Urinary bladder (tissue), 4 donors: ENCODE results near the gene ADGRD1. TPM values are rescaled to one million over a fixed set of nuclear protein-coding genes. Genes with fewer than 3 reads are reported as not detected.
"Not testable (repeated sequence)": the region's sequence is repeated elsewhere in the genome, so short reads cannot be mapped to it uniquely, and the experiment has no call there.

Source experiments
- DNase-seq: peaks from one replicate; pipeline ENCODE4 v3.0.0-alpha.2; 2015; ENCODE audit errors: extremely low spot score
- H3K27ac ChIP-seq: one replicate; pipeline ENCODE4 v1.5.1; 2013; ENCODE audit warnings: low read depth, mild to moderate bottlenecking, moderate library complexity
- H3K36me3 ChIP-seq: one replicate; pipeline ENCODE4 v1.6.1; 2013; ENCODE audit warnings: mild to moderate bottlenecking, moderate library complexity; ENCODE audit not compliant: insufficient read depth
- H3K4me1 ChIP-seq: one replicate; pipeline ENCODE4 v1.6.1; 2013; ENCODE audit warnings: mild to moderate bottlenecking, moderate library complexity; ENCODE audit not compliant: insufficient read depth
- H3K4me3 ChIP-seq: one replicate; pipeline ENCODE4 v1.5.1; 2013; ENCODE audit warnings: low read depth, low read length
- WGBS: extraction: QIAGEN DNeasy Blood & Tissue Kit; methylation state at CpG from one replicate; pipeline ENCODE4 v1.1.7; 2013; 5-methylcytosine and 5-hydroxymethylcytosine counted together
- polyA plus RNA-seq: library from polyadenylated mRNA; stranded (reverse); fragments of 200-250 nt; gene quantifications from one replicate; pipeline ENCODE4 v1.2.3, GENCODE V29; 2013
- total RNA-seq: library from RNA; depleted of rRNA; stranded (reverse); fragments of >200 nt; gene quantifications from one replicate; pipeline ENCODE4 v1.2.3, GENCODE V29; 2014
- donor health status: healthy with polysubstance abuse.
- donor health status: healthy.

Gene ADGRD1
- total and polyA plus RNA-seq, 2 donors: 60.1 to 62.3 TPM

DNA sequence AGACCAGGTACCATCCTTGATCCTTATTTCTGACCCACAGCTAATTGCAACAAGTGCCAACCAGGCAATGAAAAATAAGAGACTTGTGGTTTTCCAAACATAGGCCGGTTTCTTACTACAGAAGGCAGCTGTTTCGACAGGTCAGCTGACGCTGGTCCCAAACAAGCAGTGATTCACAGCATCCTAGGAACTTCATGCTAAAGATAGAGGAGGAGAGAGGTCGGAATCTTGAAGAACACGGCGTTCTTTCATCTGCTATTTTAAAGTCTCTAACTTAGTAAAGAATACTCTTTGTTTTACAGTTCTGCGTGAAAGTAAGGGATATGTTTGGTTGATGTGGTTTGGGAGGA is 28.1 kb upstream of the ADGRD1 start:
- WGBS: 26% methylated on average over 7 of the region's 7 CpGs
- Histone ChIP-seq H3K36me3 (no peaks in the 10 kb centered on the region), H3K4me1 (no peaks in the 10 kb centered on the region), H3K27ac (no peak overlapping the region), H3K4me3 (no peak overlapping the region)
- no peak for DNase-seq

DNA sequence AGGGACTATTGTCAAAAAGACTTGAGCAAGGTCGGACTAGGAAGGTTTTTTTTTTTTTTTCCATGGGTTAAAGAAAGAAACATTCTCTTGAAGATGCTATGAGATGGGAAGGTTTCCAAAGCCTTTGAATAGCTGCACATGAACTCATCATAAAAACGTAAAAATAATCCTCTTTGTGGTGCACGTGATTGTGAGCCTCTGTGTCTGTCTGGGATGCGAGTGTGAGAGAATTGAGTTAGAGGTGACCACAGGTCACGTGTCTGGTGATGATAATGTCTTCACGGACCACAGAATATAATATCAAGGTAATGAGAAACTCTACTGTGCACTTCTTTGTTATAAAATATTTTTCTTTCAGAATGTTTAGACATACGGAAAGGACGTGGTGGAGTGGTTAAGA is 24.3 kb upstream of the ADGRD1 start:
- Histone ChIP-seq H3K4me3 (no peak overlapping the region), H3K4me1 (no peaks in the 10 kb centered on the region), H3K27ac (no peak overlapping the region), H3K36me3 (no peaks in the 10 kb centered on the region)
- WGBS: 42% methylated on average over 8 of the region's 8 CpGs
- DNase-seq: no peak

DNA sequence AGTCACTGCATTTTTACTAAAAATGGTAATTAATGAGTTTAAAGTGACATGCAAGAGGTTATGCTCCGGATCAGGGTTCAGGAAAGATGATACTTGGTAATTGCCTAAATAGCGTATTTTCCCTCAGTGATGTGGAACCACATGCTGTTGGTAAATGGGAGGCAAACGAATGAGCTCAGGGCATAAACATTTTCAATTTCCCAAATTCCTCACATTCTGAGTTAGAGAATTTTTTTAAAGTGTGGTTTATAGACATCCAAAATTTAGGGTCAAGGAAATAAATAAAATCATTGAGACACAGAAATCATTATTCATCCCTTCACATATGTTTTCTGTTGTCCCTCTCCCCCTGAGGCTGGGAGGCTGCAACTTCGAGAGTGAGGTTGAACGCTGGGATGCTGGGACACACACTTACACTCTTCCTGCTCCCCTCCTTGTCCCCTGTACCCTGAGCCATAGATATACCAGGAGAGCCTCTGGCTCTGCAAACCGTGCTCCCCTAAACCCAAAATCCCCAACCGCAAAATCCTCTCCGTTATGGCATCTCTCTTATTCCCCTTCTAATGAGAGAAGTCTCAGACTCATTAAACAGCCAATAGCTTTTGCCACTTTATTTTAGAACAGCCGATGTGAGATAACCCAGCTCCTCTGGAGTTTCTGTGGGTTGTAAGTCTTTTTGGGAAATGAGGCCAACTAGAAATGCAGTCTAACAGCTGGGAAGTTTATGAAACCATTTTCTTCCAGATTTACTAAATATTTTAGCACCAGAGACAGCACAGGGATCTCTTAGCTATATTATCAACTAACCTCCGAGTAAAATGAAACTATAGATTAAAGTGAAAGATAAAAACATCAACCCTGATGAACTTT is 21.4 kb upstream of the ADGRD1 start:
- H3K36me3 ChIP-seq: no peaks in the 10 kb centered on the region
- DNase-seq: no peak
- H3K27ac ChIP-seq: no peak overlapping the region
- WGBS: 55% methylated on average over 10 of the region's 10 CpGs
- H3K4me1 ChIP-seq: no peaks in the 10 kb centered on the region
- H3K4me3 ChIP-seq: no peak overlapping the region

DNA sequence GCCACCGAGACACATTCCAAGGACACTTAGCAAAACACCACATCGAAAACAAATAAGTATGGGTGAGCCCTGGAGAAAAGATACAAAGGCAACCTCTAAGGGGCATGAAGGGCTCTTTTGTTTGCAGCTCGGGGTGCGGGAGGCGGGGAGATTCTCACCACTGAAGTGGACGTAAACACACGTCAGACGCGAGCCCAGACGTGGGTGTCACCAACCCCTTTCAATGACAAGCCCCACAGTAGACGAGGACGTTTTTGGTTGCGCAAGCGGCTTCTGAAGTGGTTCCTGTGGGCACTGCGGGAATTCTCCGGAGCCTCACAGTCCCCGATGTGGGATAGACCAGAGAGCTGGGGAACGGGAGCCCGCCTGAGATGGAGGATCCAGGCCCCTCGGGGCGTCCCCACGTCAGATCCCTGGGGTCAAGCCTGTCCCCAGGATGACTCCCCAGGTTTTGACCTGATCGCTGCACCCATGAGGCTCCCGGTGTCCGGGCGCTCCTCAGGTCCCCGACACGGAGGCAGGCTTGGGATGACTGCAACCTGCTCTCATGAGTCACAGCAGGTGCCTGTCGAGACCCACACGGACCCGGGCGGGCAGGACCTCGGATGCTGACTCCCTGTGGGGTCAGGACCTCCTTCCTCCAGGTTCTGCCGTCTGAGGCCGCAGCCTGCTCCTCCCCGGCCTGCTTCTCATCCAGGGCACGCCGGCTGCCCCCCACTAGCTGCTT is 20.3 kb upstream of the ADGRD1 start:
- no peaks in the 10 kb centered on the region for H3K4me1 ChIP-seq
- H3K36me3 ChIP-seq: no peaks in the 10 kb centered on the region
- H3K4me3 ChIP-seq: no peak overlapping the region
- no peak for DNase-seq
- WGBS: 86% methylated on average over 38 of the region's 38 CpGs
- H3K27ac ChIP-seq: no peak overlapping the region

DNA sequence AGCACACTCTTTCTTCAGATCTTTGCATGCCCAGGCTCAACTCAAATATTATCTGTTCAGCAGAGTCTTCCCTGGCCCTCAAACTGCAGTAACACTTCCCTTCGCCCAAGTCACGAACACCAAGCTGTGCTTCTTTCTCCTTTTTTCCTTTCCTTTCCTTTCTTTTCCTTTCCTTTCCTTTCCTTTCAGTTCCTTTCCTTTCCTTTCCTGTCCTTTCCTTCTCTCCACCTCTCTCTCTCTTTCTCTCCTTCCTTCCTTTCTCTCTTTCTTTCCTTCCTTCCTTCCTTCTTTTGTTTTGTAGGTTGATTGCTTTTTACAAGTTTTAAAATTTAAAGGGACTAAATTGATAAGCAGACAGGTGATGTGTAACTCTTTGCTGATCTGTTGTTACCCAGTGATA is 19.0 kb upstream of the ADGRD1 start:
- WGBS: 93% methylated on average over 2 of the region's 2 CpGs
- DNase-seq: no peak
- no peaks in the 10 kb centered on the region for H3K36me3 ChIP-seq
- no peaks in the 10 kb centered on the region for H3K4me1 ChIP-seq
- no peak overlapping the region for H3K4me3 ChIP-seq
- H3K27ac ChIP-seq: no peak overlapping the region

DNA sequence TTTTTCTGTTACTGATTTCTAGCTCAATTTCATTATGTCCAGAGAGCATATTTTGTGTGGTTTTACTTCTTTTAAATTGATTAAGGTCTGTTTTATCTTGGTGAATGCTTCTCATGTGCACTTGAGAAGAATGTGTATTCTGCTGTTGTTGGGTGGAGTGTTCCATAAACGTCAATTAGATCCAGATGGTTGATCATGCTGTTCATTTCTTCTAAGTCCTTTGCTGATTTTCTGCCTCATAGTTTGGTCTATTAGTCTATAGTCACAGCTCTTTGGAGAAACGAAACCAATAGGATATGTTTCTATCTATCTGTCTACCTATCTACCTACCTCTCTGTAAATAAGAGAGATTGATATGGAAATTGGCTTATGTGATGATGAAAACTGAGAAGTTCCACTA is 17.1 kb upstream of the ADGRD1 start:
- no peaks in the 10 kb centered on the region for H3K4me1 ChIP-seq
- WGBS: 75% methylated on average over 2 of the region's 2 CpGs
- H3K36me3 ChIP-seq: no peaks in the 10 kb centered on the region
- no peak overlapping the region for H3K27ac ChIP-seq
- no peak overlapping the region for H3K4me3 ChIP-seq
- DNase-seq: no peak

DNA sequence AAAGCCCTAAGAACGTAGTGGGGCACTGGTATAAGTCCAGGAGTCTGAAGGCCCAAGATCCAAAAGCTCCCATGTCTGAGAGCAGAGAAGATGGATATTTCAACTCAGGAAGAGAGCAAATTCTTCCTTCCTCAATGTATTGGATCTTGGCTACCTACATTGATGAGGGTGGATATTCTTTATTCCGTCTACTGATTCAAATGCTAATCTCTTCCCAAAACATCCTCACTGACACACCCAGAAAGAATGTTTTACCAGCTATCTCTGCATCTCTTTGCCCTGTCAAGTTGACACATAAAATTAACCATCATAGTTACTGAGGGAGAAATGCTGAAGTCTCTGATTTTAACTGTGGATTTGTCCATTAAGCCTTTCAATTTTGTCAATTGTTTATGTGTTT is 16.6 kb upstream of the ADGRD1 start:
- DNase-seq: no peak
- WGBS: 88% methylated on average over 2 of the region's 2 CpGs
- no peak overlapping the region for H3K4me3 ChIP-seq
- peaks cover under 1% of the 10 kb centered on the region for H3K4me1 ChIP-seq
- H3K27ac ChIP-seq: no peak overlapping the region
- no peaks in the 10 kb centered on the region for H3K36me3 ChIP-seq

DNA sequence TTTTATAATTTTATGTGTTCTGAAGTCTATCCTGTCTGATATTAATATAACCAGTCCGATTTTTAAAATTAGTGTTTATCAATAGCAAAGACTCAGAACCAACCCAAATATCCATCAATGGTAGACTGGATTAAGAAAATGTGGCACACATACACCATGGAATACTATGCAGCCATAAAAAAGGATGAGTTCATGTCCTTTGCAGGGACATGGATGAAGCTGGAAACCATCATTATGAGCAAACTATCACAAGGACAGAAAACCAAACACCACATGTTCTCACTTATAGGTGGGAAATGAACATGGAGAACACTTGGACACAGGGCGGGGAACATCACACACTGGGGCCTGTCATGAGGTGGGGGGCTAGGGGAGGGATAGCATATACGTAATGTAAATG is 16.2 kb upstream of the ADGRD1 start:
- not testable (repeated sequence) for H3K36me3 ChIP-seq, DNase-seq, H3K4me3 ChIP-seq, H3K4me1 ChIP-seq, H3K27ac ChIP-seq
- WGBS: 96% methylated on average over 3 of the region's 3 CpGs

DNA sequence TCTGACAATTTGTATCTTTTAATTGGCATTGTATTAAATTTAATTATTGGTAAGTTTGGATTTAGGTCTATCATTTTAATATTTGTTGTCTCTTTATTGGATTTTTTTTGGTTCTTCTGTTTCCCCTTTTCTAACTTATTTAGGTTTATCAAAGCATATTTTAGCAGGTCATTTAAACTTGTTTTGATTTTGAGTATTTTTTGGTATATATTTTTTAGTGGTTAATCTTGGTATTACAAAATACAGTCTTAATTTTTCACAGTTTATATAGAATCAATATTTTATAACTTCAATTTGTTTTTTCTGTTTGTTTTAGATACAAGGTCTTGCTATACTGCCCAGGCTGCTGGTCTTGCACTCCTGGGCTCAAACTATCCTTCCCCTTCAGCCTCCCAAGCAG is 15.5 kb upstream of the ADGRD1 start:
- DNase-seq: no peak
- Histone ChIP-seq H3K4me3 (no peak overlapping the region), H3K4me1 (peaks cover 2% of the 10 kb centered on the region)

DNA sequence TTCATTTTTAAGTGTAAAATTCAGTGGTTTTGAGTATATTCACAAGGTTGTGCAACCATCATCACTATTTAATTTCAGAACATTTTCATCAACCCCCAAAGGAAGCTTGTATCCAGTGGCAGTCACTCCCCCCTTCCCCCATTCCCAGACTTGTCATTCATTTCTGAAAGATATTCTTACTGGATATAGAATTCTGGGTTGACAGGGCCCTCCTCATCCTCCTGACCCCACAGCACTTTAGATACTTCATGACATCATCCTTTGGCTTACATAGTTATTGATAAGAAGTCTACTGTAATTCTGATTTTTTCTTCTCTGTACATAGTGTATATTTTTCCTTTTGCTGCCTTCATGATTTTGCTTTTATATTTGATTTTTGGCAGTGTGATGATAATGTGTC is 8.8 kb upstream of the ADGRD1 start:
- no peak overlapping the region for H3K27ac ChIP-seq
- no peaks in the 10 kb centered on the region for H3K36me3 ChIP-seq
- no peak overlapping the region for H3K4me3 ChIP-seq
- DNase-seq: no peak
- peaks cover 2% of the 10 kb centered on the region for H3K4me1 ChIP-seq

More for the DNA sequence above, 15.5 kb upstream of the ADGRD1 start:
- H3K36me3 ChIP-seq: no peaks in the 10 kb centered on the region
- H3K27ac ChIP-seq: no peak overlapping the region

DNA sequence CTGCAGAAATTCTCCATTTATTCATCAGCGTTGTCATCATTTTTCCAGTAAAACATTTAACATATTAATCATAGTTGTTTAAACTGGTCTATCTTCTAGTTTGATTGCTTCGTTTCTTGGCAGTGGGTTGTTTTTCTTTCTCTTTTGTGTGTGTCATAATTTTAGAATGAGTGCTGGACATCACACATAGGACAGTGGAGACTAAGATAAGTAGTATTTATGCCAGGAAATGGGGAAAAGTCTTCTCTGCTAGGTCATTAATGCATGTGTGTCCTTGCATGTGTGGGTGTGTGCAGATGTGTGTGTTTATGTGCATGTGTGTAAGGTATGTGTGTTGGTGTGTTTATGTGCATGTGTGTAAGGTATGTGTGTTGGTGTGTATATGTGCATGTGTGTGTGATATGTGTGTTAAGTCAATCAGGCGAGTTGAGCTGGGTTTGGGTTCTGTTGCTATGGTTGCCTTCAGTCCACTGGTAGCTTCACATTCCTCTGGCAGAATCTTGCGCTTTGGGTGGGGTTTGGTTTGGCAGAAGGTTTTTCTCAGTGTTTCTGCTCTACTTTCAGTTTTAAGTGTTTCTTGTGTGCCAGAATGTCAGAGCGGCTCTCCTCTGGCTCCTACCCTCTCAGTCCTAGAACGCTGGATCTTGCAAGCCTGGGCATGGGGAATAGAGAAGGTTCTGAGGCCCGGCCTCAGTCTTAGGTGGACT is 7.8 kb upstream of the ADGRD1 start:
- no peak for DNase-seq

DNA sequence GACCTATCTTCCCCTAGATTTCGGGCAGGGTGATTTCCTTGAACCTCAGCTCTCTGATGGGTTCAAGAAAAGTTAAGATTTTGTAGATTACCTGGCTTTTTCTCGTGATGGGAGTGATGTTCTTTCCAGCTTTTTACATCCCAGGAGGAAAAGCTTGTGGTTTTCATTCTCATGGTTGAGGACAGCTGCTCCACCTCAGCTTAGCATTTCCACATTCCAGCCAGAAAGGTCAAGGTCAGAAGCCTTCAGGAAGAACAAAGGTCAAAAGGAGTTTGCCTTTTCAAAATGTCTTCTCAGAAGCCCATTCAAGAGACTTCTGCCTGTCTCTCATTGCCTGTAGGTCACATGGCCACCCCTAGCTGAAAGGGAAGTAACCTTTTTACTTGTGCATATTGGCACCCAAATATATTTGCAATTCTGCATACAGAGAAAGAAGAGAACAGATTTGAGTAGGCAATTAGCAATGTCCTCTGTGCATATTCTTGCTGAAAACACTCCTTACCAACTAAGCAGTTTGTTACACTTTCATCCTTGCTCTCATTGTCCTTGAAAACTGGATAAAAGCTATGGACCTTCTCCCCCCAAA is 6.6 kb upstream of the ADGRD1 start:
- H3K4me3 ChIP-seq: no peak overlapping the region
- no peaks in the 10 kb centered on the region for H3K36me3 ChIP-seq
- no peak overlapping the region for H3K27ac ChIP-seq
- no peak for DNase-seq
- 85% methylated on average over 2 of the region's 2 CpGs for WGBS
- peaks cover under 1% of the 10 kb centered on the region for H3K4me1 ChIP-seq

More for the DNA sequence above, 7.8 kb upstream of the ADGRD1 start:
- no peaks in the 10 kb centered on the region for H3K36me3 ChIP-seq
- H3K27ac ChIP-seq: no peak overlapping the region
- H3K4me3 ChIP-seq: no peak overlapping the region
- peaks cover 2% of the 10 kb centered on the region for H3K4me1 ChIP-seq
- 36% methylated on average over 7 of the region's 7 CpGs for WGBS

DNA sequence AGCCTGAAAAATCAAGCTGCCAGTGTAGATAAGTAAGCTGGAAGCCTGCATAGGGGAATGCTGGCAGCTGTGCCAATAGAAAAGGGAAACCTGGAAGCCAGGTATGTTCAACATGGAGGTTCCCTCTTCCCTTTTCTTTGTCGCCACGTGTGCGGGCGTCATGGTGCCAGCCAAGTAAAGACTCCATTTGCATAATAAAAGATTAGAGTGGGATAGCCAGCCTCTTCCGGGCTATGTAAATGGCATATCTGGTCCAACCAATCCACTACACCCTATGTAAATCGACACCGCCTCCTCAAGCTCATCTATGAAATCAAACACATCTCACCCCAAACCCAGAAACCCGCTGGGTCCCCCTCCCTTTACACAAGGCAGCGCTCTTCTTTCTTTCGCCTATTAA is 5.6 kb upstream of the ADGRD1 start:
- WGBS: 84% methylated on average over 10 of the region's 10 CpGs
- H3K4me3 ChIP-seq: no peak overlapping the region
- no peaks in the 10 kb centered on the region for H3K36me3 ChIP-seq
- H3K4me1 ChIP-seq: no peaks in the 10 kb centered on the region
- H3K27ac ChIP-seq: no peak overlapping the region
- no peak for DNase-seq
